Endothelial cell (in vitro differentiated cells): ENCODE data around the gene ZGPAT. TPM values are rescaled to one million over a fixed set of nuclear protein-coding genes. Genes with fewer than 3 reads are reported as not detected.

ENCODE experiments used
- DNase-seq: peaks from one replicate; pipeline ENCODE4 v3.0.0; 2021; ENCODE audit warnings: low spot score
- H3K27ac Mint-ChIP-seq: one replicate; pipeline ENCODE4 v1.8.0; 2021; ENCODE audit warnings: mixed read lengths, inconsistent platforms; ENCODE audit not compliant: unreplicated experiment
- H3K27me3 Mint-ChIP-seq: one replicate; pipeline ENCODE4 v1.8.0; 2021; ENCODE audit warnings: mild to moderate bottlenecking, moderate library complexity, mixed read lengths, inconsistent platforms; ENCODE audit not compliant: unreplicated experiment
- H3K36me3 Mint-ChIP-seq: one replicate; pipeline ENCODE4 v1.8.0; 2021; ENCODE audit warnings: mild to moderate bottlenecking, low read depth, mixed read lengths, inconsistent platforms; ENCODE audit not compliant: unreplicated experiment
- H3K4me1 Mint-ChIP-seq: one replicate; pipeline ENCODE4 v1.8.0; 2021; ENCODE audit warnings: mild to moderate bottlenecking, mixed read lengths, inconsistent platforms; ENCODE audit not compliant: unreplicated experiment
- H3K4me3 Mint-ChIP-seq: one replicate; pipeline ENCODE4 v1.8.0; 2021; ENCODE audit warnings: mild to moderate bottlenecking, mixed read lengths, inconsistent platforms; ENCODE audit not compliant: unreplicated experiment
- H3K9me3 Mint-ChIP-seq: one replicate; pipeline ENCODE4 v1.8.0; 2021; ENCODE audit warnings: mixed read lengths, inconsistent platforms; ENCODE audit not compliant: unreplicated experiment
- total RNA-seq: library from RNA; stranded (reverse); fragmentation: NEBNext Ultra II Directional; extraction: Animal tissue kit (Norgen Biotek cat#: 25700); gene quantifications from one replicate; pipeline ENCODE4 v1.2.1, GENCODE V29; 2021; ENCODE audit not compliant: unreplicated experiment
- TF ChIP-seq, protein P1 (sequence below): fragments of 200-600 bp; sonication (generic); IDR thresholded peaks from one replicate; pipeline ENCODE4 v1.5.0; 2021; ENCODE audit warnings: antibody characterized with exemption; ENCODE audit not compliant: unreplicated experiment

The ZGPAT gene
- total RNA-seq, 1 donor from 2014 or later = 34.9 TPM

DNA sequence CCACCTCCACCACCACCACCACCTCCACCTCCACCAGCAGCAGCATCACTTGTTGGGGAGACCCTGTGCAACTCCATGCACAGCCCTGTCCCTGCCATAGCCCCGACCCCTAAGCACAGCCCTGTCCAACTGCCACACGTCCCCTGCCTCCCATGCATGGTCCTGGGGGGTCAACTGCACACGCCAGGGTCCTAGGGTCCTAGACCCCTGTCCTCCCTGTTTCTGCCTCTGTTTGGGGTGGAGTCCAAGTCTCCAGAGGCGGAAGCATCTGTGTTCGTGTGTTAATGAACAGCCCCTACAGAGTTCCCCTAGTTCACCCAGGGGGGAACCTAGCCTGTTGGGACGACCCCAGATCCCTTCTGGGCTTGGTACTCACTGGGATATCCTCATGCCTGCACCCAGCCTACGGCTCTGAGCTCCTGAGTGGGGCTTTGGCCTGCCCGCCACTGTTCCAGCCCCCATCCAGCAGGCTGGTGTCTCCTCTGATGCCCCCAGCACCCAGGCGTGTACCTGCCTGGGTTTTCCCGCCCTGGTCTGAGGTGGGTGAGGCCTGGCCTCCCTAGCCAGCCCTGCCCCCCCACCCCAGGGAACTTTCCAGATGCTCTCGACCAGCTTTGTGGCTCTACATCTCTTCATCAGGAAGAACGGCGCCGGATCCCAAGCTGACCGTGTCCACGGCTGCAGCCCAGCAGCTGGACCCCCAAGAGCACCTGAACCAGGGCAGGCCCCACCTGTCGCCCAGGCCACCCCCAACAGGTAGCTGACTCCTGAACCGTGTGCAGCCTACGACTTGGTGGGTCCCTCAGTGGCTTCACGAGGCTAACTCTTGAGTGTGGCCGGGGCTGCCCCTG lies 13.9 kb upstream of the ZGPAT start:
- TF ChIP-seq, protein P1, sequence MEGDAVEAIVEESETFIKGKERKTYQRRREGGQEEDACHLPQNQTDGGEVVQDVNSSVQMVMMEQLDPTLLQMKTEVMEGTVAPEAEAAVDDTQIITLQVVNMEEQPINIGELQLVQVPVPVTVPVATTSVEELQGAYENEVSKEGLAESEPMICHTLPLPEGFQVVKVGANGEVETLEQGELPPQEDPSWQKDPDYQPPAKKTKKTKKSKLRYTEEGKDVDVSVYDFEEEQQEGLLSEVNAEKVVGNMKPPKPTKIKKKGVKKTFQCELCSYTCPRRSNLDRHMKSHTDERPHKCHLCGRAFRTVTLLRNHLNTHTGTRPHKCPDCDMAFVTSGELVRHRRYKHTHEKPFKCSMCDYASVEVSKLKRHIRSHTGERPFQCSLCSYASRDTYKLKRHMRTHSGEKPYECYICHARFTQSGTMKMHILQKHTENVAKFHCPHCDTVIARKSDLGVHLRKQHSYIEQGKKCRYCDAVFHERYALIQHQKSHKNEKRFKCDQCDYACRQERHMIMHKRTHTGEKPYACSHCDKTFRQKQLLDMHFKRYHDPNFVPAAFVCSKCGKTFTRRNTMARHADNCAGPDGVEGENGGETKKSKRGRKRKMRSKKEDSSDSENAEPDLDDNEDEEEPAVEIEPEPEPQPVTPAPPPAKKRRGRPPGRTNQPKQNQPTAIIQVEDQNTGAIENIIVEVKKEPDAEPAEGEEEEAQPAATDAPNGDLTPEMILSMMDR = no peak
- no peak for DNase-seq
- no peak overlapping the region for H3K4me3 Mint-ChIP-seq
- no peaks in the 10 kb centered on the region for H3K9me3 Mint-ChIP-seq
- peaks cover 4% of the 10 kb centered on the region for H3K4me1 Mint-ChIP-seq
- peaks cover 9% of the 10 kb centered on the region for H3K27me3 Mint-ChIP-seq
- H3K36me3 Mint-ChIP-seq = peaks cover 4% of the 10 kb centered on the region
- H3K27ac Mint-ChIP-seq = no peak overlapping the region

- peaks cover 9% of the 10 kb centered on the region for H3K27me3 Mint-ChIP-seq
- peaks cover 4% of the 10 kb centered on the region for H3K36me3 Mint-ChIP-seq
- no peak overlapping the region for H3K27ac Mint-ChIP-seq
- H3K4me1 Mint-ChIP-seq = peaks cover 4% of the 10 kb centered on the region
- no peaks in the 10 kb centered on the region for H3K9me3 Mint-ChIP-seq
- no peak overlapping the region for H3K4me3 Mint-ChIP-seq
- DNase-seq = no peak
- TF ChIP-seq, protein P1 = no peak
Observed at GRCh38 chr20:63694584-63695423, 13.0 kb upstream of the ZGPAT start.

GRCh38 chr20:63695424-63696305 lies 12.2 kb upstream of the ZGPAT start:
- Mint-ChIP-seq H3K4me1 (peaks cover 4% of the 10 kb centered on the region), H3K9me3 (no peaks in the 10 kb centered on the region), H3K36me3 (peaks cover 4% of the 10 kb centered on the region), H3K27ac (no peak overlapping the region), H3K27me3 (peaks cover 12% of the 10 kb centered on the region), H3K4me3 (no peak overlapping the region)
- no peak for DNase-seq
- TF ChIP-seq, protein P1 = no peak

DNA sequence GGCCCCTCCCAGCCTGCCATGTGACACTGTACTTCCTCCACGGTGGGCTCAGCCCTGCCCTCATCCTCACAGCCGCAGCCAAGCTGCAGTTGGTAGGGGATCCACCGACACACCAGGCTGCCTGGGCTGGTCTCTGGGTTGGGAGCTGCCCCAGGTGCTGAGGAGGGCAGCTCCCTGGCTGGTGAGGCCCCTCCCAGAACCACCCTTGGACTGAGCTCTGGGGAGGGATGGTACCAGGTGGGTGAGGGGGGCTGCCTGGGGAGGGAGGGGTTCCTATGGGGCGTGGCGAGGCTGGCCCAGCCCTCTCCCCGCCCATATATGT lies 11.6 kb upstream of the ZGPAT start:
- H3K27ac Mint-ChIP-seq = no peak overlapping the region
- peaks cover 4% of the 10 kb centered on the region for H3K36me3 Mint-ChIP-seq
- DNase-seq = no peak
- TF ChIP-seq, protein P1 = no peak
- peaks cover 12% of the 10 kb centered on the region for H3K27me3 Mint-ChIP-seq
- no peak overlapping the region for H3K4me3 Mint-ChIP-seq
- H3K9me3 Mint-ChIP-seq = no peaks in the 10 kb centered on the region
- H3K4me1 Mint-ChIP-seq = peaks cover 4% of the 10 kb centered on the region
